Osteoblast (primary cell): ENCODE results near the gene STX1B. TPM values are rescaled to one million over a fixed set of nuclear protein-coding genes. Genes with fewer than 3 reads are reported as not detected.
A peak's percentile ranks its signal among the peaks of the same experiment; 100 is the strongest.

Source experiments
- DNase-seq: peaks from one replicate; pipeline ENCODE4 v3.0.0; 2011; ENCODE audit warnings: low spot score, mixed read lengths; ENCODE audit not compliant: insufficient read length; ENCODE audit errors: missing footprints
- H2AFZ ChIP-seq: 2 replicates; pipeline ENCODE4 v1.6.0; 2011; ENCODE audit warnings: mild to moderate bottlenecking, low read length
- H3K27ac ChIP-seq: 2 replicates; pipeline ENCODE4 v1.5.1; 2011; ENCODE audit warnings: mild to moderate bottlenecking, low read depth, low read length, moderate library complexity
- H3K27me3 ChIP-seq: 2 replicates; pipeline ENCODE4 v1.6.0; 2012; ENCODE audit warnings: mild to moderate bottlenecking, control low read depth, inconsistent platforms, low read length, moderate library complexity; ENCODE audit not compliant: insufficient read depth
- H3K36me3 ChIP-seq: 2 replicates; pipeline ENCODE4 v1.5.1; 2011; ENCODE audit warnings: mild to moderate bottlenecking, low read length, control low read depth, moderate library complexity; ENCODE audit not compliant: insufficient read depth
- H3K4me1 ChIP-seq: 2 replicates; pipeline ENCODE4 v1.5.1; 2011; ENCODE audit warnings: mild to moderate bottlenecking, low read length, control low read depth, moderate library complexity; ENCODE audit not compliant: insufficient read depth
- H3K4me2 ChIP-seq: 2 replicates; pipeline ENCODE4 v1.6.0; 2011; ENCODE audit warnings: mild to moderate bottlenecking, low read length; ENCODE audit not compliant: insufficient read depth
- H3K4me3 ChIP-seq: fragments of 200-600 bp; sonication (generic); 3 replicates; pipeline ENCODE4 v1.5.1; 2012; ENCODE audit warnings: mild to moderate bottlenecking, low read length, inconsistent platforms; ENCODE audit not compliant: insufficient read depth
- H3K79me2 ChIP-seq: 2 replicates; pipeline ENCODE4 v1.6.0; 2012; ENCODE audit warnings: mild to moderate bottlenecking, low read length, control low read depth, inconsistent platforms; ENCODE audit not compliant: insufficient read depth
- H3K9me3 ChIP-seq: 2 replicates; pipeline ENCODE4 v1.5.1; 2011; ENCODE audit warnings: low read depth, low read length, control low read depth
- H4K20me1 ChIP-seq: 2 replicates; pipeline ENCODE4 v1.6.0; 2012; ENCODE audit warnings: mild to moderate bottlenecking, low read length, control low read depth; ENCODE audit not compliant: insufficient read depth
- CTCF ChIP-seq: IDR thresholded peaks from 2 replicates; pipeline ENCODE4 v1.5.1; 2011; ENCODE audit warnings: mild to moderate bottlenecking, low read depth, low read length, moderate library complexity; ENCODE audit errors: extremely low read depth
- total RNA-seq: library from RNA; depleted of rRNA; stranded (reverse); fragments of >200 nt; gene quantifications from 2 replicates; pipeline ENCODE4 v1.2.3, GENCODE V29; 2012

The STX1B gene
- total RNA-seq, 1 donor = 0.72 TPM

DNA sequence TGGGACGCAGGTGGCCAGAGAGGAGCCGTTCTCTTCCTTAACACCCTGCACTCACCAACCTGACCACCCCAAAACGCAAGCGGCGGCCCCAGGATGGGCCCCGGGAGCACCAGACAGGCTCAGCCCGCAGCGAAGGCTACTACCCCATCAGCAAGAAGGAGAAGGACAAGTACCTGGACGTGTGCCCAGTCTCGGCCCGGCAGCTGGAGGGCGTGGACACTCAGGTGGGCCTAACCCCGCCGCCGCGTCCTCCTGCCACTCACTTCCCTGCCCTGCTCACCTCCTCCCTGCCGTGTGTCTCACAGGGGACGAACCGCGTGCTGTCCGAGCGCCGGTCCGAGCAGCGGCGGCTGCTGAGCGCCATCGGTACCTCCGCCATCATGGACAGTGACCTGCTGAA lies 30.0 kb downstream of the STX1B start:
- no peaks in the 10 kb centered on the region for H3K79me2 ChIP-seq
- H4K20me1 ChIP-seq = peaks cover 5% of the 10 kb centered on the region
- H3K9me3 ChIP-seq = no peaks in the 10 kb centered on the region
- TF ChIP-seq CTCF = no peak
- no peak overlapping the region for H3K4me2 ChIP-seq
- no peak for DNase-seq
- H3K4me3 ChIP-seq = no peak overlapping the region
- no peak overlapping the region for H2AFZ ChIP-seq
- H3K36me3 ChIP-seq = peaks cover 35% of the 10 kb centered on the region
- no peaks in the 10 kb centered on the region for H3K27me3 ChIP-seq
- H3K4me1 ChIP-seq = peaks cover 10% of the 10 kb centered on the region
- no peak overlapping the region for H3K27ac ChIP-seq

GRCh38 chr16:30980023-30980371 lies 30.4 kb downstream of the STX1B start:
- no peak for TF ChIP-seq CTCF

GRCh38 chr16:30979170-30980022 lies 31.0 kb downstream of the STX1B start:
- H3K27me3 ChIP-seq = no peaks in the 10 kb centered on the region
- no peak overlapping the region for H3K4me2 ChIP-seq
- no peak for TF ChIP-seq CTCF
- H3K9me3 ChIP-seq = no peaks in the 10 kb centered on the region
- H4K20me1 ChIP-seq = peaks cover 5% of the 10 kb centered on the region
- peaks cover 35% of the 10 kb centered on the region for H3K36me3 ChIP-seq
- no peak for DNase-seq
- no peaks in the 10 kb centered on the region for H3K79me2 ChIP-seq
- no peak overlapping the region for H3K4me3 ChIP-seq
- peaks cover 6% of the 10 kb centered on the region for H3K4me1 ChIP-seq
- no peak overlapping the region for H2AFZ ChIP-seq
- no peak overlapping the region for H3K27ac ChIP-seq

More at GRCh38 chr16:30980023-30980371, 30.4 kb downstream of the STX1B start:
- peaks cover 5% of the 10 kb centered on the region for H4K20me1 ChIP-seq
- no peaks in the 10 kb centered on the region for H3K79me2 ChIP-seq
- peaks cover 6% of the 10 kb centered on the region for H3K4me1 ChIP-seq
- no peaks in the 10 kb centered on the region for H3K9me3 ChIP-seq
- no peak overlapping the region for H2AFZ ChIP-seq
- H3K27ac ChIP-seq = no peak overlapping the region
- H3K4me2 ChIP-seq = no peak overlapping the region
- H3K36me3 ChIP-seq = peaks cover 37% of the 10 kb centered on the region
- DNase-seq = no peak
- no peaks in the 10 kb centered on the region for H3K27me3 ChIP-seq
- no peak overlapping the region for H3K4me3 ChIP-seq

- Histone ChIP-seq H3K4me1 (peaks cover under 1% of the 10 kb centered on the region), H2AFZ (no peak overlapping the region), H3K4me3 (no peak overlapping the region), H3K9me3 (no peaks in the 10 kb centered on the region), H3K27me3 (no peaks in the 10 kb centered on the region), H3K79me2 (peaks cover 2% of the 10 kb centered on the region), H3K27ac (no peak overlapping the region), H3K36me3 (peaks cover 47% of the 10 kb centered on the region), H4K20me1 (peaks cover 5% of the 10 kb centered on the region), H3K4me2 (no peak overlapping the region)
- DNase-seq = no peak
- TF ChIP-seq CTCF = peak; percentile 40
Measured at GRCh38 chr16:30977502-30977901, 32.9 kb downstream of the STX1B start.
